Gastrocnemius medialis (tissue), 4 donors: ENCODE measurements around the gene RASIP1.
"Not testable (repeated sequence)": the region's sequence is repeated elsewhere in the genome, so short reads cannot be mapped to it uniquely, and the experiment has no call there.

Experiments
- POLR2A ChIP-seq, 2 donors: fragments of 450-650 bp; IDR thresholded peaks; one replicate each; pipeline ENCODE4 v1.6.1; 2017; ENCODE audit warnings: antibody characterized with exemption in 2 of 2, mild to moderate bottlenecking in 2 of 2, moderate library complexity in 2 of 2
- TF ChIP-seq, protein P1 (sequence below), 5 experiments: fragments of 450-650 bp in 3 of 5; fragments of 200-600 bp in 2 of 5; sonication (generic) in 2 of 5; IDR thresholded peaks in 4 of 5; conservative IDR thresholded peaks in 1 of 5; 1 replicate in 4 of 5; 2 replicates in 1 of 5; pipeline ENCODE4 v1.5.1; 2016 to 2019; ENCODE audit warnings: antibody characterized with exemption in 5 of 5, mild to moderate bottlenecking in 3 of 5, moderate library complexity in 3 of 5

DNA sequence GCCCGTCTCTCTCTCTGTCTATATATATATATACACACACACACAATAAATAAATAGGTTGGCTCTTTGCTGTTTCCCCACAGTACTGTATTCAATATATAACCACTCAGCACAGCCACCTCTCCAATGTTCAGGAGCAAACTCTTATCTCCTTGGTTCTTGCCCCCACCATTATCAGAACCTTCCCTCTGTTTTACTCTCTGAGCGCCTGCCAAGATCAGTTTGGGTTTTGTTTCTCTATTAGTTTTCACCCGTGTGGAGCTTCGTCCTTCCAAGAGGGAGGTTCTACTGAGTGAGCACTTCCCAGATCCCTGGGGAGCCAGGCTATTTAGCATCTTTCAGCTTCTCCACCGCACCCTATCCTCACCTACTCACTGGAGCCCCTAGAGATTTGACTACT is 25.4 kb upstream of the RASIP1 start:
- TF ChIP-seq, protein P1, sequence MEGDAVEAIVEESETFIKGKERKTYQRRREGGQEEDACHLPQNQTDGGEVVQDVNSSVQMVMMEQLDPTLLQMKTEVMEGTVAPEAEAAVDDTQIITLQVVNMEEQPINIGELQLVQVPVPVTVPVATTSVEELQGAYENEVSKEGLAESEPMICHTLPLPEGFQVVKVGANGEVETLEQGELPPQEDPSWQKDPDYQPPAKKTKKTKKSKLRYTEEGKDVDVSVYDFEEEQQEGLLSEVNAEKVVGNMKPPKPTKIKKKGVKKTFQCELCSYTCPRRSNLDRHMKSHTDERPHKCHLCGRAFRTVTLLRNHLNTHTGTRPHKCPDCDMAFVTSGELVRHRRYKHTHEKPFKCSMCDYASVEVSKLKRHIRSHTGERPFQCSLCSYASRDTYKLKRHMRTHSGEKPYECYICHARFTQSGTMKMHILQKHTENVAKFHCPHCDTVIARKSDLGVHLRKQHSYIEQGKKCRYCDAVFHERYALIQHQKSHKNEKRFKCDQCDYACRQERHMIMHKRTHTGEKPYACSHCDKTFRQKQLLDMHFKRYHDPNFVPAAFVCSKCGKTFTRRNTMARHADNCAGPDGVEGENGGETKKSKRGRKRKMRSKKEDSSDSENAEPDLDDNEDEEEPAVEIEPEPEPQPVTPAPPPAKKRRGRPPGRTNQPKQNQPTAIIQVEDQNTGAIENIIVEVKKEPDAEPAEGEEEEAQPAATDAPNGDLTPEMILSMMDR (IDR thresholded peaks at IDR 0.05 in 4 of 5, conservative IDR thresholded peaks at IDR 0.05 in 1 of 5) = not testable (repeated sequence)
- TF ChIP-seq POLR2A (IDR thresholded peaks at IDR 0.05) = not testable (repeated sequence)
